Liver (tissue), 9 donors: ENCODE measurements around the gene RAET1E. TPM values are rescaled to one million over a fixed set of nuclear protein-coding genes. Genes with fewer than 3 reads are reported as not detected.

Experiments used
- DNase-seq: peaks from one replicate; pipeline ENCODE4 v3.0.0-alpha.2; 2017; ENCODE audit warnings: low spot score
- H3K27ac ChIP-seq, 2 donors: one replicate each; pipeline ENCODE4 v1.7.0; 2013; ENCODE audit warnings: inconsistent platforms in 2 of 2, low read length in 2 of 2, control low read depth in 1 of 2, low read depth in 1 of 2, mild to moderate bottlenecking in 1 of 2
- H3K27me3 ChIP-seq, 4 donors: one replicate each; pipeline versions ENCODE4 v1.6.1 to v1.7.0; 2013; ENCODE audit warnings: low read length in 3 of 4, inconsistent platforms in 1 of 4, mild to moderate bottlenecking in 1 of 4, moderate library complexity in 1 of 4; ENCODE audit not compliant: control insufficient read depth in 4 of 4, insufficient read depth in 4 of 4
- H3K36me3 ChIP-seq, 4 donors: one replicate each; pipeline versions ENCODE4 v1.6.1 to v1.7.0; 2013; ENCODE audit warnings: low read length in 3 of 4, mild to moderate bottlenecking in 3 of 4, low read depth in 1 of 4, moderate library complexity in 1 of 4; ENCODE audit not compliant: control insufficient read depth in 4 of 4, insufficient read depth in 3 of 4
- H3K4me1 ChIP-seq, 4 donors: one replicate each; pipeline versions ENCODE4 v1.6.1 to v1.7.0; 2013; ENCODE audit warnings: low read length in 3 of 4, mild to moderate bottlenecking in 3 of 4, moderate library complexity in 1 of 4; ENCODE audit not compliant: control insufficient read depth in 4 of 4, insufficient read depth in 4 of 4
- H3K4me3 ChIP-seq, 3 donors: one replicate each; pipeline versions ENCODE4 v1.6.1 to v1.7.0; 2013; ENCODE audit warnings: low read length in 3 of 3, control low read depth in 1 of 3, low read depth in 1 of 3, mild to moderate bottlenecking in 1 of 3
- H3K9ac ChIP-seq, 2 donors: one replicate each; pipeline ENCODE4 v1.7.0; 2013; ENCODE audit warnings: low read length in 2 of 2, mild to moderate bottlenecking in 2 of 2, moderate library complexity in 2 of 2, control low read depth in 1 of 2, low read depth in 1 of 2
- H3K9me3 ChIP-seq, 4 donors: one replicate each; pipeline versions ENCODE4 v1.6.1 to v1.7.0; 2013; ENCODE audit warnings: low read length in 3 of 4; ENCODE audit not compliant: control insufficient read depth in 4 of 4
- CTCF ChIP-seq: fragments of 150-350 bp; IDR thresholded peaks from 2 replicates; pipeline ENCODE4 v1.5.1; 2017; ENCODE audit warnings: improper control_type of control experiment, low read depth, low read length; ENCODE audit not compliant: missing input control
- EGR1 ChIP-seq, 2 donors: IDR thresholded peaks; 2 replicates each; pipeline ENCODE4 v1.6.1; 2016 to 2018; ENCODE audit warnings: antibody characterized with exemption in 2 of 2, low read depth in 2 of 2
- FOXA1 ChIP-seq: IDR thresholded peaks from 2 replicates; pipeline ENCODE4 v1.6.1; 2016; ENCODE audit warnings: antibody characterized with exemption
- FOXA2 ChIP-seq: IDR thresholded peaks from 2 replicates; pipeline ENCODE4 v1.6.1; 2016; ENCODE audit warnings: antibody characterized with exemption
- GABPA ChIP-seq, 2 donors: IDR thresholded peaks in 1 of 2; conservative IDR thresholded peaks in 1 of 2; 2 replicates each; pipeline ENCODE4 v1.6.1; 2016; ENCODE audit warnings: antibody characterized with exemption in 2 of 2, mild to moderate bottlenecking in 1 of 2, moderate library complexity in 1 of 2
- HNF4A ChIP-seq, 2 donors: conservative IDR thresholded peaks; 2 replicates each; pipeline ENCODE4 v1.6.1; 2016; ENCODE audit warnings: antibody characterized with exemption in 2 of 2, mild to moderate bottlenecking in 2 of 2
- HNF4G ChIP-seq: IDR thresholded peaks from 2 replicates; pipeline ENCODE4 v1.6.1; 2016; ENCODE audit warnings: antibody characterized with exemption
- JUND ChIP-seq, 2 donors: IDR thresholded peaks; 2 replicates each; pipeline ENCODE4 v1.6.1; 2016; ENCODE audit warnings: antibody characterized with exemption in 2 of 2
- MAX ChIP-seq: IDR thresholded peaks from 2 replicates; pipeline ENCODE4 v1.6.1; 2016; ENCODE audit warnings: antibody characterized with exemption
- NR2F2 ChIP-seq: IDR thresholded peaks from 2 replicates; pipeline ENCODE4 v1.6.1; 2016; ENCODE audit warnings: antibody characterized with exemption
- RAD21 ChIP-seq, 2 donors: IDR thresholded peaks; 2 replicates each; pipeline ENCODE4 v1.6.1; 2016; ENCODE audit warnings: antibody characterized with exemption in 2 of 2, mild to moderate bottlenecking in 2 of 2
- REST ChIP-seq: IDR thresholded peaks from 2 replicates; pipeline ENCODE4 v1.6.1; 2016; ENCODE audit warnings: antibody characterized with exemption, mild to moderate bottlenecking
- RXRA ChIP-seq, 2 donors: IDR thresholded peaks; 2 replicates each; pipeline ENCODE4 v1.6.1; 2017 to 2018; ENCODE audit warnings: antibody characterized with exemption in 2 of 2, mild to moderate bottlenecking in 1 of 2
- SP1 ChIP-seq: IDR thresholded peaks from 2 replicates; pipeline ENCODE4 v1.6.1; 2018; ENCODE audit warnings: antibody characterized with exemption, mild to moderate bottlenecking
- TAF1 ChIP-seq: conservative IDR thresholded peaks from 2 replicates; pipeline ENCODE4 v1.6.1; 2016; ENCODE audit warnings: antibody characterized with exemption, mild to moderate bottlenecking
- YY1 ChIP-seq: IDR thresholded peaks from 2 replicates; pipeline ENCODE4 v1.6.1; 2016; ENCODE audit warnings: antibody characterized with exemption, mild to moderate bottlenecking
- ZBTB33 ChIP-seq: IDR thresholded peaks from 2 replicates; pipeline ENCODE4 v1.6.1; 2016; ENCODE audit warnings: antibody characterized with exemption
- WGBS: extraction: QIAGEN DNeasy Blood & Tissue Kit; methylation state at CpG from one replicate; pipeline ENCODE4 v1.1.7; 2013; 5-methylcytosine and 5-hydroxymethylcytosine counted together
- polyA plus RNA-seq, 2 donors: library from polyadenylated mRNA; stranded (reverse) in 1 of 2; unstranded in 1 of 2; fragments of 200-250 nt in 1 of 2; fragments of >200 nt in 1 of 2; fragmentation: Nextera tagmentation in 1 of 2; extraction: Ambion mirVana in 1 of 2; gene quantifications; one replicate each; pipeline versions ENCODE4 v1.2.1 to v1.2.3, GENCODE V29; 2013 to 2015
- total RNA-seq, 2 donors: library from RNA; depleted of rRNA; stranded (reverse); fragments of >200 nt; gene quantifications; one replicate each; pipeline ENCODE4 v1.2.3, GENCODE V29; 2014
- donor health status: healthy.
- donor health status: healthy.
- donor health status: healthy.
- donor health status: healthy.
- donor health status: healthy.

RAET1E gene
- total and polyA plus RNA-seq, 4 donors: not detected

GRCh38 chr6:149872233-149872632 is 25.7 kb downstream of the RAET1E start (continued):
- no peak for TF ChIP-seq REST
- TF ChIP-seq TAF1: no peak
- TF ChIP-seq SP1: no peak
- TF ChIP-seq RXRA (IDR thresholded peaks at IDR 0.05): no peak
- TF ChIP-seq HNF4G: no peak
- no peak for TF ChIP-seq FOXA1
- TF ChIP-seq RAD21 (IDR thresholded peaks at IDR 0.05): no peak

GRCh38 chr6:149871182-149871581 is 26.7 kb downstream of the RAET1E start:
- Histone ChIP-seq H3K4me3 (no peak overlapping the region), H3K27ac (no peak overlapping the region), H3K27me3 (no peaks in the 10 kb centered on the region), H3K9me3 (no peaks in the 10 kb centered on the region), H3K9ac (no peak overlapping the region), H3K36me3 (no peaks in the 10 kb centered on the region), H3K4me1 (peaks cover 0 to 9% (median 0%) of the 10 kb centered on the region in 4 donors)
- DNase-seq: no peak
- WGBS: 85% methylated on average over 2 of the region's 2 CpGs
- TF ChIP-seq NR2F2 (no peak), YY1 (no peak), RAD21 (IDR thresholded peaks at IDR 0.05) (no peak), TAF1 (no peak), ZBTB33 (no peak), HNF4A (conservative IDR thresholded peaks at IDR 0.05) (no peak), MAX (no peak), CTCF (no peak), JUND (IDR thresholded peaks at IDR 0.05) (no peak), FOXA1 (no peak), GABPA (IDR thresholded peaks at IDR 0.05 in 1 of 2, conservative IDR thresholded peaks at IDR 0.05 in 1 of 2) (no peak), EGR1 (IDR thresholded peaks at IDR 0.05; ENCODE audit: low read depth in 2 of 2) (no peak), FOXA2 (no peak), RXRA (IDR thresholded peaks at IDR 0.05) (no peak)
